Activated naive CD8-positive, alpha-beta T cell treated with anti-CD3 and anti-CD28 coated beads for 36 hours (primary cell): ENCODE measurements around the gene KCNH5. TPM values are rescaled to one million over a fixed set of nuclear protein-coding genes. Genes with fewer than 3 reads are reported as not detected.

Experiments used
- DNase-seq: peaks from one replicate; pipeline ENCODE4 v3.0.0; 2021
- H3K27ac Mint-ChIP-seq: one replicate; pipeline ENCODE4 v1.8.0; 2022; ENCODE audit warnings: mild to moderate bottlenecking, moderate library complexity, mixed read lengths
- H3K27me3 Mint-ChIP-seq: one replicate; pipeline ENCODE4 v1.8.0; 2022; ENCODE audit warnings: mild to moderate bottlenecking, mixed read lengths
- H3K36me3 Mint-ChIP-seq: one replicate; pipeline ENCODE4 v1.8.0; 2021; ENCODE audit warnings: mild to moderate bottlenecking, mixed read lengths
- H3K4me1 Mint-ChIP-seq: one replicate; pipeline ENCODE4 v1.8.0; 2021; ENCODE audit warnings: mixed read lengths
- H3K4me3 Mint-ChIP-seq: one replicate; pipeline ENCODE4 v1.8.0; 2022; ENCODE audit warnings: mild to moderate bottlenecking, moderate library complexity, mixed read lengths
- H3K9me3 Mint-ChIP-seq: one replicate; pipeline ENCODE4 v1.8.0; 2022; ENCODE audit warnings: mixed read lengths
- total RNA-seq, 2 experiments: library from RNA; stranded (reverse); gene quantifications; one replicate each; pipeline ENCODE4 v1.2.3, GENCODE V29; 2021

The KCNH5 gene
- total RNA-seq, 2 experiments from 2014 or later, result not detected

DNA sequence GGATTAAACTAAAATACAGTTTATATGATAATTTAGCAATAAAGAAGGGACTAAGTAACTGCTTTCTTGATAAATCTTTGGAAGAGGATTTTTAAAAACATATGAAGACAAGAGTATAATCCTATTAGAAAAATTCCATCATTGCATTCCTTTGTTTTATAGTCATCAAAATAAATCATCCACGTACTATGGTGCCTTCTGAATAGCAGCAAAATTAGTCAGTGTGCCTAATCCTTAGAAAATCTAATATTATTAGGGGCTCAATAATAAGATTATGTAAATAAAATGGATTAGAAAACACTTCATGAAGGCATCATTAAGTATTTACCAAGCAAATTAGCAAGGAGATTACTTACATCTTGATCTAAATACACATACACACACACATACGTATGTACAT lies 102.1 kb downstream of the KCNH5 start:
- Mint-ChIP-seq H3K9me3 (no peaks in the 10 kb centered on the region), H3K4me1 (no peaks in the 10 kb centered on the region), H3K27me3 (no peaks in the 10 kb centered on the region), H3K36me3 (no peaks in the 10 kb centered on the region), H3K27ac (no peak overlapping the region), H3K4me3 (no peak overlapping the region)
- DNase-seq, result no peak

GRCh38 chr14:62939970-62940369 lies 105.3 kb downstream of the KCNH5 start:
- Mint-ChIP-seq H3K4me3 (no peak overlapping the region), H3K27me3 (no peaks in the 10 kb centered on the region), H3K4me1 (no peaks in the 10 kb centered on the region), H3K27ac (no peak overlapping the region), H3K36me3 (no peaks in the 10 kb centered on the region), H3K9me3 (no peaks in the 10 kb centered on the region)
- no peak for DNase-seq

- Mint-ChIP-seq H3K36me3 (no peaks in the 10 kb centered on the region), H3K4me3 (no peak overlapping the region), H3K4me1 (no peaks in the 10 kb centered on the region)
These were observed 106.5 kb downstream of the KCNH5 start for GRCh38 chr14:62938778-62939177.

DNA sequence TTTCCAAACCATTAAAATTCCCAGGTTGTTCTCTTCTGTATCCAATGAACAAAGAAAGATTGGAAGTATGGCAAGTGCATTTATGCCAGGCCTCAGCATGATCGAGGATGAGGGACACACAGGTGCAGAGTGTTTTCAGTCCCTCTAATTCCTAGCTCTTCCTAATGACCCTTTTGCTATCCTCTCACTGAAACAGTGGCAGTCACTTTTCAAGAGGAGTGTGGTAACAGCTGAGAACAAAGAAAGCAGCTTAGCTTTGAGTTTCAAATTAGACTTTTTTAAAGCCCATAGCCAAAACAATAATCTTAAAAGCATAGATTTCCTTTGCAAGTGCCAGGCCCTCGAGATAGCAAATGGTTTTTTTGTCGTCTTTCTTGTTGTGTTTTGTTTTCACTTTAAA lies 110.8 kb downstream of the KCNH5 start:
- Mint-ChIP-seq H3K36me3 (no peaks in the 10 kb centered on the region), H3K27ac (no peak overlapping the region), H3K4me1 (no peaks in the 10 kb centered on the region), H3K27me3 (no peaks in the 10 kb centered on the region), H3K4me3 (no peak overlapping the region), H3K9me3 (no peaks in the 10 kb centered on the region)
- DNase-seq, result no peak

More at GRCh38 chr14:62938778-62939177, 106.5 kb downstream of the KCNH5 start:
- Mint-ChIP-seq H3K27me3 (no peaks in the 10 kb centered on the region), H3K27ac (no peak overlapping the region), H3K9me3 (no peaks in the 10 kb centered on the region)
- no peak for DNase-seq

DNA sequence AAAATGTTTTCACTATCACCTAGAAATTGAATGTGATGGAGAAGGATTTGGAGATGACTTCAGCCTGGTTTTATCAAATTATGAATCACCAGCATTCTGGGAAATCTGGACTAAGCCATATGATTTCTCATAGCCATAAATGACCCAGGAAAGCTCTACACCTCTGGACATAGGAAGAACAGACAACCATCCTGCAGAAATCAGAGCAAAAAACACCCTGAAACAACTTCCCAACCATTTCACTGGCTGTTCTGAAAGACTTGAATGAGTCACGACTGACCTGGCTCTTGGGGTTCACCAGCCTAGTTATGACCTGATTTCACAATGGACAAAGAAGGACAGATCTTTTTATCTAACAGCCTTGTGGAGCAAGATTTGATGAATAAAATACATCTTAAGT lies 123.8 kb downstream of the KCNH5 start:
- no peak for DNase-seq
- H3K4me1 Mint-ChIP-seq, result no peaks in the 10 kb centered on the region
- H3K27me3 Mint-ChIP-seq, result no peaks in the 10 kb centered on the region
- no peaks in the 10 kb centered on the region for H3K36me3 Mint-ChIP-seq
- H3K4me3 Mint-ChIP-seq, result no peak overlapping the region
- H3K27ac Mint-ChIP-seq, result no peak overlapping the region
- peaks cover 3% of the 10 kb centered on the region for H3K9me3 Mint-ChIP-seq

- no peak for DNase-seq
- Mint-ChIP-seq H3K36me3 (no peaks in the 10 kb centered on the region), H3K4me3 (no peak overlapping the region), H3K27ac (no peak overlapping the region), H3K4me1 (no peaks in the 10 kb centered on the region), H3K9me3 (peaks cover 2% of the 10 kb centered on the region), H3K27me3 (no peaks in the 10 kb centered on the region)
These were observed 128.7 kb downstream of the KCNH5 start for GRCh38 chr14:62916551-62916950.

DNA sequence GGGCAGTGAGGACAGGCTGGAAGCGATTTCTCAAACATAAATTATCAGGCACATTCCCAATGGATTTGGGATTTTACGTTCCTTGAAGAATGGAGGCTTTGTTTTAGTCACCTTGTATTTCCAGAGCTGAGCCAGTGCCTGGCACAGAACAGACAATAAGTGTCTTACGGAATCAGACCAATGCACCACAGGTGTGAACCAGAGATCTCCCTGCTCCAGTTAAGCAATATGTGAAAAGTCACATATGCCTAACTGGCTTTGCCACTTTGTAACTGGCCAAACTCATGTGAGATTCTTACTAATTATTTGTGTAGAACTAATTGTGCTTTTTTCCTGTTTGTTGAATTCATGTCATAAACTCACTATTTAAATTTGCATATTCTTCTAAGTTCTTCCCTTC lies 130.4 kb downstream of the KCNH5 start:
- no peak overlapping the region for H3K27ac Mint-ChIP-seq
- H3K4me1 Mint-ChIP-seq, result no peaks in the 10 kb centered on the region
- no peak for DNase-seq
- no peaks in the 10 kb centered on the region for H3K27me3 Mint-ChIP-seq
- no peak overlapping the region for H3K4me3 Mint-ChIP-seq
- peaks cover 2% of the 10 kb centered on the region for H3K9me3 Mint-ChIP-seq
- H3K36me3 Mint-ChIP-seq, result no peaks in the 10 kb centered on the region

DNA sequence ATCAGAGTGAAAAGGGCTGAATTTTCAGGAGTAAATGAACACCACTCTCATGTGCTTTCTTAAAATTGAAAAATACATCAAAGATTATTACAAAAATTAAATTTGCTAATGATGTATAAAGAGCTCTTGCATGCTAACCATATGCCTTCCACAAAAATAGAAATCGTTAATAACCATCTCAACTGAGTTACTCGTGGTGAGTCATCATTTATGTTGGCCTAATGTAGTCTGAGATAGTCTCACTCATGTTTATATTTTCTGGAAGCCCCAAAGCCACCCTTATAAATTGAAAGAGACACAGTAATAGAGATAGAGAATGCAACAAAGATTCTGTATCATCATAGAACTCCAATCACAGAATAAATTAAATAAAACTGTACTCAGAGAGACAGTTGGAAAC lies 131.2 kb downstream of the KCNH5 start:
- Mint-ChIP-seq H3K4me3 (no peak overlapping the region), H3K27ac (no peak overlapping the region), H3K4me1 (no peaks in the 10 kb centered on the region), H3K9me3 (no peaks in the 10 kb centered on the region), H3K27me3 (no peaks in the 10 kb centered on the region), H3K36me3 (no peaks in the 10 kb centered on the region)
- DNase-seq, result no peak

DNA sequence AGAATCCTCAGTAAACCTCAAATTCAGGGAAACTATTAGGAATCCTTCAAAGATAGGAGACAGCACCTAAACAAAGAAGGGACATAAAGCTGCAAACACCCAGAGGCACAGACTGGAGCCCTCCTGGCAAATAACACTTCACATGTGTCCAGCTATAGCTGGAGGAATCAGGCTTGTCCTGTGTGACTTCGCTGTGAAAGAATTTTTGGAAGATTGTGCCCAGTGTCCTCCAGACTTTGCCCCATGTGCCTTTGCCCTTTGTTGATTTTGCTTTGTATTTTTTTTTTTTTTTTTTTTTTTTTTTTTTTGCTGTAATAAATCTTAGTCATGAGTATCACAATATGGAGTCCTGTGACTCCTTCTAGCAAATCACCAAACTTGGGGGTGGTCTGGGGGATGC lies 136.8 kb downstream of the KCNH5 start:
- Mint-ChIP-seq H3K4me3 (no peak overlapping the region), H3K27ac (no peak overlapping the region), H3K4me1 (no peaks in the 10 kb centered on the region), H3K27me3 (no peaks in the 10 kb centered on the region), H3K9me3 (no peaks in the 10 kb centered on the region), H3K36me3 (no peaks in the 10 kb centered on the region)
- no peak for DNase-seq

- no peak overlapping the region for H3K4me3 Mint-ChIP-seq
- H3K9me3 Mint-ChIP-seq, result peaks cover 3% of the 10 kb centered on the region
- H3K27me3 Mint-ChIP-seq, result no peaks in the 10 kb centered on the region
- no peak overlapping the region for H3K27ac Mint-ChIP-seq
- DNase-seq, result no peak
- no peaks in the 10 kb centered on the region for H3K4me1 Mint-ChIP-seq
- H3K36me3 Mint-ChIP-seq, result no peaks in the 10 kb centered on the region
These were observed 139.7 kb downstream of the KCNH5 start for GRCh38 chr14:62905566-62905965.

- Mint-ChIP-seq H3K4me1 (no peaks in the 10 kb centered on the region), H3K27ac (no peak overlapping the region), H3K4me3 (no peak overlapping the region), H3K9me3 (peaks cover 2% of the 10 kb centered on the region), H3K36me3 (no peaks in the 10 kb centered on the region), H3K27me3 (no peaks in the 10 kb centered on the region)
- DNase-seq, result no peak
These were observed 147.5 kb downstream of the KCNH5 start for GRCh38 chr14:62897771-62898170.

DNA sequence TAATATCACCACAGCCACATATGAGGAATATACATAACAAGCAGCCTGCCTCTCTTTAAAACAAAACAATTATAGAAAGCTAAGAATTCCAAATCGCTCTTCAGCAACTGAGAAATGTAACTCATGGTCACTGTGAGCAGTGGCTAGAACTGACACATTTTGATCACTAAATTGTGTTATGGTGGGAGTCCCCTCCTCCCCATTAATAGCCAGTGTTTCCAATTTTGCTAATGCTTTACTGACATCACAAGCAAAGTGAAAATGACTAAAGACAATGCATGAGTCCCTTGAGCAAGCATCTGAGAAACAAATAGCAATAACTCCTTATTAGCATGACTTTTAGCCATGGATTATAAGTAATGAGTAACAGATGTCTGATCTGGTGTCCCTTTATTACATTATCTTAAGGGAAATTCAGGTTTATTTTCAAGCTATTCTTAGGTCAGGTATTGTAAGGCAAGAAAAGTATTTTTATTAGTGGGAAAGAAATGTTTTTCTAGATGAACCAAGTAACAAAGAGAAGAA lies 148.3 kb downstream of the KCNH5 start:
- Mint-ChIP-seq H3K9me3 (peaks cover 2% of the 10 kb centered on the region), H3K27ac (no peak overlapping the region), H3K36me3 (no peaks in the 10 kb centered on the region), H3K4me3 (no peak overlapping the region), H3K4me1 (no peaks in the 10 kb centered on the region), H3K27me3 (no peaks in the 10 kb centered on the region)
- no peak for DNase-seq

- H3K4me1 Mint-ChIP-seq, result no peaks in the 10 kb centered on the region
- no peak overlapping the region for H3K27ac Mint-ChIP-seq
- H3K4me3 Mint-ChIP-seq, result no peak overlapping the region
- no peak for DNase-seq
- H3K36me3 Mint-ChIP-seq, result no peaks in the 10 kb centered on the region
- no peaks in the 10 kb centered on the region for H3K27me3 Mint-ChIP-seq
- H3K9me3 Mint-ChIP-seq, result no peaks in the 10 kb centered on the region
These were observed 150.5 kb downstream of the KCNH5 start for GRCh38 chr14:62894736-62895135.

DNA sequence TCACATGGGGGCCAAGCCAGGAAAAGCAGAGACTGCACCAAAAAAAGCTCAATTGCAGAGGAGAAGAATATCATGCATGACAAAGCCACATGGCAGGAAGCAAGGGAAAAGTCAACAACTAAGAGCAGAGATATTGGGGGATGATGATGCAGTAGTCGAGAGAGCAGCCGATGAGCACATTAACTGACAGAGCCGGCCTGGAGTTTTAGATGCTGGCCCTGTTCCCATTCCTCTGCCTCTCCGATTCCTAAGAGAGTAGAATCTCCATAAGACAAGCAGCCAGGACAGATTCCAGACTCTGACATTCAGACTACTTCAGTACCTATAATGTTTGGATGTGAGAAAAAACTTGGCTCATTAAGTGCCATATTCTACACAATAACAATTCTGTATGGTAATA lies 155.9 kb downstream of the KCNH5 start:
- H3K36me3 Mint-ChIP-seq, result no peaks in the 10 kb centered on the region
- no peak for DNase-seq
- no peaks in the 10 kb centered on the region for H3K9me3 Mint-ChIP-seq
- H3K27ac Mint-ChIP-seq, result no peak overlapping the region
- H3K4me3 Mint-ChIP-seq, result no peak overlapping the region
- H3K27me3 Mint-ChIP-seq, result no peaks in the 10 kb centered on the region
- H3K4me1 Mint-ChIP-seq, result no peaks in the 10 kb centered on the region

GRCh38 chr14:62886461-62886860 lies 158.8 kb downstream of the KCNH5 start:
- no peaks in the 10 kb centered on the region for H3K36me3 Mint-ChIP-seq
- no peak for DNase-seq

DNA sequence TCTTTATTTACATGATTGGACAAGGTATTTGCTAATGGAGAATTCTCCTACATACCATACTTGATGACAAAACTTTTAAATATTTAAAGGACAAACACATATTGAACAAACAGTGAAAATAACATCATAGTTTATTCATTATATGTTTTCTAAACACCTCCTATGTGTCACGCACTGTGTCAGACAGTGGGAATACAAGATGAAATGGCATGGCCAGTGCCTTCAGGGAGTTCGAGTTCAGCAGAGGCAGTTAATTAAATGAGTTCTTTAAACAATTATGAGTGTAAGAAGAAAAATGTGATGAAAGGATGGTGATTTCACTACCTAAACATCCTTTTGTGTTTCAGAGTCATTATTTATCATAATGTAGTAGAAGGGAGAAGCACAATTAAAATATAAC lies 159.8 kb downstream of the KCNH5 start:
- Mint-ChIP-seq H3K27me3 (no peaks in the 10 kb centered on the region), H3K9me3 (no peaks in the 10 kb centered on the region), H3K27ac (no peak overlapping the region), H3K36me3 (no peaks in the 10 kb centered on the region), H3K4me3 (no peak overlapping the region), H3K4me1 (no peaks in the 10 kb centered on the region)
- no peak for DNase-seq

More at GRCh38 chr14:62886461-62886860, 158.8 kb downstream of the KCNH5 start:
- Mint-ChIP-seq H3K4me3 (no peak overlapping the region), H3K9me3 (no peaks in the 10 kb centered on the region), H3K4me1 (no peaks in the 10 kb centered on the region), H3K27ac (no peak overlapping the region), H3K27me3 (no peaks in the 10 kb centered on the region)

- no peak for DNase-seq
- Mint-ChIP-seq H3K27me3 (no peaks in the 10 kb centered on the region), H3K9me3 (no peaks in the 10 kb centered on the region), H3K4me3 (no peak overlapping the region), H3K27ac (no peak overlapping the region), H3K36me3 (no peaks in the 10 kb centered on the region), H3K4me1 (no peaks in the 10 kb centered on the region)
These were observed 162.3 kb downstream of the KCNH5 start for GRCh38 chr14:62882967-62883366.
